Activated CD4-positive, alpha-beta T cell treated with anti-CD3 and anti-CD28 coated beads, Interleukin-2, amount 10 ng/mL, durations not matched to agents 24 days and 14 days (primary cell): ENCODE results near the gene CLCN5. TPM values are rescaled to one million over a fixed set of nuclear protein-coding genes. Genes with fewer than 3 reads are reported as not detected.

Source experiments
- DNase-seq: peaks from one replicate; pipeline ENCODE4 v3.0.0; 2022
- H3K27ac Mint-ChIP-seq: one replicate; pipeline ENCODE4 v1.8.0; 2022; ENCODE audit warnings: mild to moderate bottlenecking, mixed read lengths
- H3K27me3 Mint-ChIP-seq: one replicate; pipeline ENCODE4 v1.8.0; 2022; ENCODE audit warnings: mixed read lengths
- H3K36me3 Mint-ChIP-seq: one replicate; pipeline ENCODE4 v1.8.0; 2022; ENCODE audit warnings: low read depth, mild to moderate bottlenecking, mixed read lengths
- H3K4me1 Mint-ChIP-seq: one replicate; pipeline ENCODE4 v1.8.0; 2021; ENCODE audit warnings: mixed read lengths
- H3K4me3 Mint-ChIP-seq: one replicate; pipeline ENCODE4 v1.8.0; 2022; ENCODE audit warnings: mild to moderate bottlenecking, moderate library complexity, mixed read lengths
- H3K9me3 Mint-ChIP-seq: one replicate; pipeline ENCODE4 v1.8.0; 2021; ENCODE audit warnings: mixed read lengths
- intact Hi-C: fragments of 100-400 bp; cut with micrococcal nuclease; formaldehyde crosslinking; loops from one replicate; pipeline ENCODE4 v1.15.1; 2023
- total RNA-seq: library from RNA; stranded (reverse); gene quantifications from 2 replicates; pipeline ENCODE4 v1.2.3, GENCODE V29; 2022

Gene CLCN5
- total RNA-seq, result 4.2 and 5.6 TPM in 2 replicates

- Mint-ChIP-seq H3K4me1 (peaks cover 6% of the 10 kb centered on the region), H3K27ac (peak within 1 kb of the TSS; percentile 68), H3K36me3 (peaks cover 6% of the 10 kb centered on the region), H3K9me3 (no peaks in the 10 kb centered on the region), H3K27me3 (no peaks in the 10 kb centered on the region), H3K4me3 (peak within 1 kb of the TSS; percentile 80)
- peak; percentile 98 for DNase-seq
- intact Hi-C loops, result loop anchor here (1.0 kb wide), 1 partner anchor 43 kb away; the partner anchor contains the start of gene USP27X
These were observed at the start of gene CLCN5 for GRCh38 chrX:49922291-49923241. Gene CLCN5 (plus strand): TSS chrX:49922596. CDS start chrX:49925299, 2,703 bp downstream.

GRCh38 chrX:49876750-49877149, 45.6 kb upstream of the CLCN5 start:
- no peak overlapping the region for H3K27ac Mint-ChIP-seq
- no peaks in the 10 kb centered on the region for H3K27me3 Mint-ChIP-seq
- H3K4me1 Mint-ChIP-seq, result peaks cover 13% of the 10 kb centered on the region
- intact Hi-C loops, result loop anchor here (1.0 to 10.0 kb wide), 2 partner anchors 112 to 328 kb away; partner anchors contain the start of gene CCNB3
- no peak overlapping the region for H3K4me3 Mint-ChIP-seq
- H3K9me3 Mint-ChIP-seq, result no peaks in the 10 kb centered on the region
- peaks cover 3% of the 10 kb centered on the region for H3K36me3 Mint-ChIP-seq
- DNase-seq, result peak; percentile 76

DNA sequence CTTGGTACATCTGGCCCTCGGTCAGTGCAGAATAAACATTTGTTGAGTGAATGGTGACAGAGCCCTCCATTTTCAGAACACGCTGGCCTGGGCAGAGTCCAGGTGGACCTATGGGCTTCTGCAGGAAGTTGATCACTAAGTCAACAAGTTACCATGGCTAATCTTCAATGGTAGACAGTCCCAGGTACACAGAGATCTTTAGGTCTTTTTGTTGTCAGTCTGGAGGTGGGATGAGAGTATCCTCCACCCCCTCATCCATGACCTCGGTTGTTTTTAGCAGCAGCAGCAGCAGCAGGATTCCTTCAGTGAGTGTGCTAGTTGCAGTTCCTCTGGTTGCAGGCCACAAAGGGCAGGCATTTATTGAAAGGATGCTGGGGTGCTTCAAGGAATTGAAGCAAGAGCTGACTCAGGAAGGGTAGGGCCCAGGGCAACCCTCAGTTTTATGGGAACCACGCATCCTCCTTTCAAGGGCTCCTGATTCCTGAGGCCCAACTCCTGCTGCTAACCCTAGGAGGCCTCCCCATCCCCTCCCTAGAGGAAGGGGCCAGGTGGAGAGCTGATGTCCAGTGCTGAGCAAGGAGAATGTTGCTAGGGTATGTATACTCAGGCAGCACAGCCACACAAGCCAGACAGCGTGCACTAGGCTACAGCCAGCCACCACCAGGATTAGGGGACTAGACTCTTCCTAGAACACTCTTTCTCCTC, 44.8 kb upstream of the CLCN5 start:
- DNase-seq, result peak; percentile 52
- Mint-ChIP-seq H3K27ac (no peak overlapping the region), H3K4me1 (peaks cover 13% of the 10 kb centered on the region), H3K36me3 (peaks cover 3% of the 10 kb centered on the region), H3K9me3 (no peaks in the 10 kb centered on the region), H3K27me3 (no peaks in the 10 kb centered on the region), H3K4me3 (no peak overlapping the region)
- intact Hi-C loops, result loop anchor here (1.0 to 10.0 kb wide), 2 partner anchors 113 to 327 kb away; partner anchors contain the start of gene CCNB3

DNA sequence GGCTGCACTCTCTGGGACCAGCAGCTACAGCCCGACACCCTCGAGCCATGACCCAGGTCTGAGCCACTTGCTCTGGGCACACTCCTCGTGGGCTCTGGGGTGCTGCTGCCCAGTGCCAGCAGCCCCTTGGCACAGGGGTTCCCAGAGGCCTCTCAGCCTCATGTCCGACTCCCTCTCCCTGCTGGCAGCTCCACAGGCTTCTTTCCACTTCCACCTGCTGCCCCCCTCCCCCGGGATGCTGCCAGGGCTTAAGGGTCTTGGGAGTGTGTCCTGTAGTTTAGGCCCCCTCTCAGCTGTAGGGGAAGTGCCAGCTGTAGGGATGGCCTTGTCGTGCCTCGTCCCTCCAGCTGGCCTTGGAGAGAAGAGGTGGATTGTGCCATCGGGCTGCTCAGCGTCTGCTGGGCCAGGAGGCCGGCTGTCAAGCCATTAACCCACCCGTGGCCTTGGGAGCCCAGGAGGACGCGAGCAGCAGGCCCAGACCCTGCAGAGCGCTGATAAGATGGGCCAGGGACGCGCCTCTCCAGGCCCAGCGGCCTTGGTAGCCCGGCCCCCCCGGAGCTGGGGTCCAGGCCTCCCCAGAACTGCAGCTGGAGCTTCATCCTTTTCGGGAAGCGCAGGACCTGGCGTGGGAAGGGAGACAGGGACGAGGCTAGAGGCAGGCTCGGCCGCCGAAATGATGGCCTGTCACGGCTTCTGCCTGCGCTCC, 44.1 kb upstream of the CLCN5 start:
- Mint-ChIP-seq H3K36me3 (peaks cover 3% of the 10 kb centered on the region), H3K27ac (peak overlapping the region; percentile 72), H3K9me3 (no peaks in the 10 kb centered on the region), H3K4me1 (peaks cover 13% of the 10 kb centered on the region), H3K4me3 (peak overlapping the region; percentile 79), H3K27me3 (no peaks in the 10 kb centered on the region)
- DNase-seq, result peak; percentile 51
- intact Hi-C loops, result loop anchor here (10.0 kb wide), 1 partner anchor 113 kb away; no protein-coding TSS in a partner anchor

GRCh38 chrX:49878834-49879655, 43.4 kb upstream of the CLCN5 start, which contains the start of gene USP27X:
Gene USP27X (plus strand): TSS chrX:49879484. CDS start chrX:49880308, 824 bp downstream.
- intact Hi-C loops, result loop anchor here (1.0 to 10.0 kb wide), 2 partner anchors 43 to 114 kb away; partner anchors contain the start of gene CLCN5
- peak; percentile 94 for DNase-seq
- Mint-ChIP-seq H3K27ac (peak within 1 kb of the TSS; percentile 77), H3K9me3 (no peaks in the 10 kb centered on the region), H3K4me3 (peak within 1 kb of the TSS; percentile 80), H3K4me1 (peaks cover 14% of the 10 kb centered on the region), H3K27me3 (no peaks in the 10 kb centered on the region), H3K36me3 (peaks cover 3% of the 10 kb centered on the region)

GRCh38 chrX:49879656-49880277, 42.6 kb upstream of the CLCN5 start:
- Mint-ChIP-seq H3K36me3 (peaks cover 3% of the 10 kb centered on the region), H3K27ac (peak overlapping the region; percentile 77), H3K27me3 (no peaks in the 10 kb centered on the region), H3K4me3 (peak overlapping the region; percentile 80), H3K4me1 (peaks cover 16% of the 10 kb centered on the region), H3K9me3 (no peaks in the 10 kb centered on the region)
- intact Hi-C loops, result loop anchor here (1.0 to 10.0 kb wide), 2 partner anchors 43 to 115 kb away; partner anchors contain the start of gene CLCN5
- DNase-seq, result peak; percentile 64

- Mint-ChIP-seq H3K4me3 (peak overlapping the region; percentile 80), H3K27ac (no peak overlapping the region), H3K27me3 (no peaks in the 10 kb centered on the region), H3K4me1 (peaks cover 16% of the 10 kb centered on the region), H3K9me3 (no peaks in the 10 kb centered on the region), H3K36me3 (peaks cover 3% of the 10 kb centered on the region)
- DNase-seq, result no peak
- intact Hi-C loops, result no loop called here
These were observed 41.7 kb upstream of the CLCN5 start for GRCh38 chrX:49880668-49881067.

DNA sequence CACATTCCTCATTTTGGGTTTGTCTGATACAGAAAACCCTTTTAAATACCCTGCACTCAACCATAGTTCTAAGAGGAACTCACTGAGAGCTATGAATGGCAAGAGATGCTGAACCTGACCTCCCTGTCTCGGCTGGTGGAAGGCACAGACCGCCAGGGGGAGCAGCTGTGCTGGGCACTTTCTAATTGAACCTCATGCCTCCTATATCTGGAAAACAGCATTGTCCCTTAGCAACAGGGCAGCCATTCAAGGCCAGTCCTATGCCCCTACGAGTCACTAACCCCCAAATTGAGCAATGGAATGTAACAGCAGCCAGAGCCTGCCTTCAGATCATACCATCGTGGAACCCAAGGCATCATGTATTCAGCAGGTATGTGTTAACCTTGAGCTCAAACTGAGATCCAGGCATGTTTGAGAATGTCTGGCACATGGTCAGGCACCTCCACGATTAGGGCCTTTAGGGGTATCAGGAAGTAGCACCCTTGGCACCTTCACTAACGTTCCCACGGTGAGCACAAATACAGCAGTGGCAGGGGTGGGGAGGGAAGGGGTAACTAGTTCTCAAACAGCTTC, 38.0 kb upstream of the CLCN5 start:
- DNase-seq, result peak; percentile 85
- H3K27me3 Mint-ChIP-seq, result peaks cover 3% of the 10 kb centered on the region
- H3K4me1 Mint-ChIP-seq, result peaks cover 11% of the 10 kb centered on the region
- H3K36me3 Mint-ChIP-seq, result peaks cover 3% of the 10 kb centered on the region
- intact Hi-C loops, result loop anchor here (1.0 kb wide), 1 partner anchor 35 kb away; no protein-coding TSS in a partner anchor
- peak overlapping the region; percentile 66 for H3K27ac Mint-ChIP-seq
- no peak overlapping the region for H3K4me3 Mint-ChIP-seq
- H3K9me3 Mint-ChIP-seq, result no peaks in the 10 kb centered on the region

GRCh38 chrX:49892542-49892941, 29.9 kb upstream of the CLCN5 start:
- H3K4me3 Mint-ChIP-seq, result no peak overlapping the region
- intact Hi-C loops, result no loop called here
- no peaks in the 10 kb centered on the region for H3K4me1 Mint-ChIP-seq
- no peak overlapping the region for H3K27ac Mint-ChIP-seq
- DNase-seq, result no peak
- H3K36me3 Mint-ChIP-seq, result peaks cover 2% of the 10 kb centered on the region
- H3K9me3 Mint-ChIP-seq, result peaks cover 10% of the 10 kb centered on the region
- H3K27me3 Mint-ChIP-seq, result peaks cover 6% of the 10 kb centered on the region

DNA sequence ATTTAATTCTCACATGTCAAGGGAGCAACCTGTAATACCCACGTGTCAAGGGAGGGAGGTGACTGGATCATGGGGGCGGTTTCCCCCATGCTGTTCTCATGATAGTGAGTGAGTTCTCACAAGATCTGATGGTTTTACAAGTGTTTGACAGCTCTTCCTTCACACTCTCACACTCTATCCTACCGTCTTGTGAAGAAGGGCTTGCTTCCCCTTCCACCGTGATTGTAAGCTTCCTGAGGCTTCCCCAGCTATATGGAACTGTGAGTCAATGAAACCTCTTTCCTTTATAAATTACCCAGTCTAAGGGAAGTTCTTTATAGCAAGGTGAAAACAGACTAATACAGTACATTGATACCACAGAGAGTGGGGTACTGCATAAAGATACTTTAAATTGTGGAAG, 25.4 kb upstream of the CLCN5 start:
- no peaks in the 10 kb centered on the region for H3K4me1 Mint-ChIP-seq
- H3K27me3 Mint-ChIP-seq, result peaks cover 2% of the 10 kb centered on the region
- intact Hi-C loops, result no loop called here
- no peak overlapping the region for H3K4me3 Mint-ChIP-seq
- H3K27ac Mint-ChIP-seq, result no peak overlapping the region
- H3K9me3 Mint-ChIP-seq, result peaks cover 10% of the 10 kb centered on the region
- no peak for DNase-seq
- peaks cover 2% of the 10 kb centered on the region for H3K36me3 Mint-ChIP-seq

GRCh38 chrX:49901048-49901447, 21.3 kb upstream of the CLCN5 start:
- peaks cover 10% of the 10 kb centered on the region for H3K9me3 Mint-ChIP-seq
- DNase-seq, result no peak
- H3K27me3 Mint-ChIP-seq, result peaks cover 4% of the 10 kb centered on the region
- H3K27ac Mint-ChIP-seq, result no peak overlapping the region
- no peak overlapping the region for H3K4me3 Mint-ChIP-seq
- intact Hi-C loops, result no loop called here
- peaks cover 2% of the 10 kb centered on the region for H3K36me3 Mint-ChIP-seq
- H3K4me1 Mint-ChIP-seq, result no peaks in the 10 kb centered on the region

DNA sequence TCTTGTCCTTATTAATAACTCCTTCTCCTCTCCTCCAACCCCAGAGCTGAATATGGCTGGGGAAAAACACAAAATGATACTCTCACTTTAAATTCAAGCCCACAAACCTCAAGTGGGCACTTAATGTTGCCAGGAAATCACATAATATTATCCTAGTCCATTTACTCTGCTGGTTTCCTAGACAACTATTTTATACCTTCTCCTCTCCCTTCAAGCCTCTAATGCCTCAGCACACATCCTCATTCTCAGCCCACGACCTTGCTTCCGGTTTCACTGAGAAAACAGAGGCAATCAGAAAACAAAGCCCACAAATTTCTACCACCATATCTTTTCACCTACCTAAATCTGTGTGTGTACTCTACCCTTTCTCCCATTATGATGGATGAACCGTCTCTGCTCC, 12.1 kb upstream of the CLCN5 start:
- no peak overlapping the region for H3K4me3 Mint-ChIP-seq
- H3K27me3 Mint-ChIP-seq, result no peaks in the 10 kb centered on the region
- no peaks in the 10 kb centered on the region for H3K9me3 Mint-ChIP-seq
- peaks cover 10% of the 10 kb centered on the region for H3K4me1 Mint-ChIP-seq
- intact Hi-C loops, result loop anchor here (10.0 kb wide), 1 partner anchor 174 kb away; no protein-coding TSS in a partner anchor
- peak; percentile 59 for DNase-seq
- no peaks in the 10 kb centered on the region for H3K36me3 Mint-ChIP-seq
- no peak overlapping the region for H3K27ac Mint-ChIP-seq
